Neural progenitor cell (in vitro differentiated cells): ENCODE results near the gene C11orf71. TPM values are rescaled to one million over a fixed set of nuclear protein-coding genes. Genes with fewer than 3 reads are reported as not detected.

ENCODE experiments used
- DNase-seq: peaks from one replicate; pipeline ENCODE4 v3.0.0-alpha.2; 2016; ENCODE audit warnings: low spot score
- H2AFZ ChIP-seq: fragments of 200-600 bp; sonication (generic); replicated peaks from 2 replicates; pipeline ENCODE4 v1.6.1; 2016; ENCODE audit warnings: antibody characterized with exemption
- H3F3A ChIP-seq: fragments of 200-600 bp; sonication (generic); 2 replicates; pipeline ENCODE4 v1.6.1; 2016; ENCODE audit warnings: antibody characterized with exemption, low read depth
- H3K27ac ChIP-seq: fragments of 200-600 bp; sonication (generic); 2 replicates; pipeline ENCODE4 v1.5.1; 2016; ENCODE audit warnings: mild to moderate bottlenecking
- H3K27me3 ChIP-seq: fragments of 200-600 bp; sonication (generic); 2 replicates; pipeline ENCODE4 v1.6.1; 2016; ENCODE audit warnings: mild to moderate bottlenecking, moderate library complexity
- H3K36me3 ChIP-seq: fragments of 200-600 bp; sonication (generic); 2 replicates; pipeline ENCODE4 v1.5.1; 2016
- H3K4me1 ChIP-seq: fragments of 200-600 bp; sonication (generic); 2 replicates; pipeline ENCODE4 v1.6.1; 2016; ENCODE audit warnings: mixed run types
- H3K4me2 ChIP-seq: fragments of 200-600 bp; sonication (generic); 2 replicates; pipeline ENCODE4 v1.6.1; 2016
- H3K4me3 ChIP-seq: fragments of 200-600 bp; sonication (generic); 2 replicates; pipeline ENCODE4 v1.5.1; 2016
- H3K79me2 ChIP-seq: fragments of 200-600 bp; sonication (generic); 2 replicates; pipeline ENCODE4 v1.6.1; 2016; ENCODE audit warnings: low read depth
- H3K9ac ChIP-seq: fragments of 200-600 bp; sonication (generic); 2 replicates; pipeline ENCODE4 v1.6.1; 2016
- H3K9me3 ChIP-seq: fragments of 200-600 bp; sonication (generic); 2 replicates; pipeline ENCODE4 v1.5.1; 2016; ENCODE audit warnings: low read depth
- H4K20me1 ChIP-seq: fragments of 200-600 bp; sonication (generic); 2 replicates; pipeline ENCODE4 v1.6.1; 2016; ENCODE audit warnings: low read depth
- H3K27ac Mint-ChIP-seq: 3 replicates; pipeline ENCODE4 v1.8.0; 2021; ENCODE audit warnings: mixed read lengths
- H3K27me3 Mint-ChIP-seq: 2 replicates; pipeline ENCODE4 v1.8.0; 2022; ENCODE audit warnings: low read depth, mild to moderate bottlenecking, inconsistent platforms, moderate library complexity, mixed read lengths; ENCODE audit not compliant: insufficient read depth
- H3K36me3 Mint-ChIP-seq: 3 replicates; pipeline ENCODE4 v1.8.0; 2021; ENCODE audit warnings: mixed read lengths
- H3K4me1 Mint-ChIP-seq: 3 replicates; pipeline ENCODE4 v1.8.0; 2021; ENCODE audit warnings: mixed read lengths
- H3K4me3 Mint-ChIP-seq: 3 replicates; pipeline ENCODE4 v1.8.0; 2021; ENCODE audit warnings: mild to moderate bottlenecking, moderate library complexity, mixed read lengths
- H3K9me3 Mint-ChIP-seq: 3 replicates; pipeline ENCODE4 v1.8.0; 2020; ENCODE audit warnings: mixed read lengths
- CTCF ChIP-seq: fragments of 200-600 bp; sonication (generic); IDR thresholded peaks from 2 replicates; pipeline ENCODE4 v1.5.1; 2017; ENCODE audit warnings: antibody characterized with exemption, mild to moderate bottlenecking
- EZH2 ChIP-seq: fragments of 200-600 bp; sonication (generic); IDR thresholded peaks from 2 replicates; pipeline ENCODE4 v1.6.1; 2017; ENCODE audit warnings: antibody characterized with exemption, mild to moderate bottlenecking, moderate library complexity
- EZH2phosphoT487 ChIP-seq: fragments of 200-600 bp; sonication (generic); IDR thresholded peaks from 2 replicates; pipeline ENCODE4 v1.6.1; 2017; ENCODE audit warnings: antibody characterized with exemption
- total RNA-seq: library from RNA; depleted of rRNA; stranded (reverse); fragments of >200 nt; gene quantifications from 2 replicates; pipeline ENCODE4 v1.2.3, GENCODE V29; 2015; ENCODE audit warnings: low replicate concordance

Gene C11orf71
- total RNA-seq, 1 donor from 2014 or later: 6.8 TPM

GRCh38 chr11:114399490-114400215, 658 bp downstream of the C11orf71 start:
- DNase-seq: peak; percentile 85
- no peaks in the 10 kb centered on the region for H3K27me3 Mint-ChIP-seq
- Histone ChIP-seq H3K79me2 (peaks cover 58% of the 10 kb centered on the region), H3K9me3 (no peaks in the 10 kb centered on the region), H3K36me3 (no peaks in the 10 kb centered on the region), H3K27me3 (no peaks in the 10 kb centered on the region), H2AFZ (peak overlapping the region; percentile 40), H3F3A (peaks cover 17% of the 10 kb centered on the region), H4K20me1 (peaks cover 8% of the 10 kb centered on the region), H3K4me2 (peak overlapping the region; percentile 97), H3K27ac (peak overlapping the region; percentile 83), H3K4me1 (peaks cover 14% of the 10 kb centered on the region), H3K4me3 (peak overlapping the region; percentile 74), H3K9ac (peak overlapping the region; percentile 24)
- peak overlapping the region; percentile 94 for H3K4me3 Mint-ChIP-seq
- no peaks in the 10 kb centered on the region for H3K9me3 Mint-ChIP-seq
- TF ChIP-seq EZH2phosphoT487: no peak
- TF ChIP-seq CTCF: no peak
- no peak for TF ChIP-seq EZH2
- H3K4me1 Mint-ChIP-seq: peaks cover 20% of the 10 kb centered on the region
- peaks cover 9% of the 10 kb centered on the region for H3K36me3 Mint-ChIP-seq
- H3K27ac Mint-ChIP-seq: peak overlapping the region; percentile 93

- Histone ChIP-seq H3K27ac (no peak overlapping the region), H4K20me1 (no peaks in the 10 kb centered on the region), H3K9me3 (no peaks in the 10 kb centered on the region), H3K4me2 (peak overlapping the region; percentile 97), H3F3A (peaks cover 17% of the 10 kb centered on the region), H3K27me3 (no peaks in the 10 kb centered on the region), H3K79me2 (peaks cover 45% of the 10 kb centered on the region), H3K36me3 (no peaks in the 10 kb centered on the region), H3K4me3 (no peak overlapping the region), H3K4me1 (peaks cover 14% of the 10 kb centered on the region), H3K9ac (no peak overlapping the region), H2AFZ (no peak overlapping the region)
- H3K4me3 Mint-ChIP-seq: peak overlapping the region; percentile 33
- no peak for TF ChIP-seq EZH2phosphoT487
- TF ChIP-seq CTCF: no peak
- no peak for TF ChIP-seq EZH2
- no peak for DNase-seq
- H3K27ac Mint-ChIP-seq: no peak overlapping the region
- no peaks in the 10 kb centered on the region for H3K27me3 Mint-ChIP-seq
- peaks cover 5% of the 10 kb centered on the region for H3K36me3 Mint-ChIP-seq
- H3K4me1 Mint-ChIP-seq: peaks cover 20% of the 10 kb centered on the region
- H3K9me3 Mint-ChIP-seq: no peaks in the 10 kb centered on the region
Observed at GRCh38 chr11:114398303-114398920, 1.9 kb downstream of the C11orf71 start.

GRCh38 chr11:114397349-114397982, 2.8 kb downstream of the C11orf71 start:
- Histone ChIP-seq H3K36me3 (no peaks in the 10 kb centered on the region), H3F3A (peaks cover 17% of the 10 kb centered on the region), H3K79me2 (peaks cover 36% of the 10 kb centered on the region), H3K4me3 (no peak overlapping the region), H3K27ac (no peak overlapping the region), H3K27me3 (no peaks in the 10 kb centered on the region), H3K9me3 (no peaks in the 10 kb centered on the region), H3K4me1 (peaks cover 14% of the 10 kb centered on the region), H3K4me2 (no peak overlapping the region), H2AFZ (no peak overlapping the region), H3K9ac (no peak overlapping the region), H4K20me1 (no peaks in the 10 kb centered on the region)
- DNase-seq: no peak
- no peak for TF ChIP-seq CTCF
- TF ChIP-seq EZH2phosphoT487: no peak
- TF ChIP-seq EZH2: no peak
- no peak overlapping the region for H3K27ac Mint-ChIP-seq
- no peaks in the 10 kb centered on the region for H3K9me3 Mint-ChIP-seq
- peaks cover 17% of the 10 kb centered on the region for H3K4me1 Mint-ChIP-seq
- H3K27me3 Mint-ChIP-seq: no peaks in the 10 kb centered on the region
- peaks cover 2% of the 10 kb centered on the region for H3K36me3 Mint-ChIP-seq
- no peak overlapping the region for H3K4me3 Mint-ChIP-seq
